Measurements from ENCODE around the gene RBMS3.

The RBMS3 gene

GRCh38 chr3:29890801-29891200 is 609.9 kb downstream of the RBMS3 start:
- no peak for DNase-seq (ENCODE audit: low spot score)

GRCh38 chr3:29892976-29893554 is 612.2 kb downstream of the RBMS3 start:
- no peak for DNase-seq (ENCODE audit: low spot score)

GRCh38 chr3:29896856-29897255 is 616.0 kb downstream of the RBMS3 start:
- no peak for DNase-seq (ENCODE audit: low spot score)

- no peak for DNase-seq (ENCODE audit: low spot score)
Observed at GRCh38 chr3:29898171-29898965, 617.5 kb downstream of the RBMS3 start.

- DNase-seq (ENCODE audit: low spot score): no peak
Observed at GRCh38 chr3:29899021-29899420, 618.1 kb downstream of the RBMS3 start.

- DNase-seq (ENCODE audit: low spot score): no peak
Observed at GRCh38 chr3:29901097-29901496, 620.2 kb downstream of the RBMS3 start.

- no peak for DNase-seq (ENCODE audit: low spot score)
Observed at GRCh38 chr3:29903600-29903999, 622.7 kb downstream of the RBMS3 start.

GRCh38 chr3:29906906-29907305 is 626.0 kb downstream of the RBMS3 start:
- DNase-seq (ENCODE audit: low spot score): no peak

- DNase-seq (ENCODE audit: low spot score): no peak
Observed at GRCh38 chr3:29912600-29913288, 631.9 kb downstream of the RBMS3 start.

- DNase-seq (ENCODE audit: low spot score): peak; percentile 8
Observed at GRCh38 chr3:29914861-29915524, 634.1 kb downstream of the RBMS3 start.

GRCh38 chr3:29919571-29919970 is 638.7 kb downstream of the RBMS3 start:
- DNase-seq (ENCODE audit: low spot score): no peak

- peak; percentile 40 for DNase-seq (ENCODE audit: low spot score)
Observed at GRCh38 chr3:29922992-29923746, 642.3 kb downstream of the RBMS3 start.

- DNase-seq (ENCODE audit: low spot score): no peak
Observed at GRCh38 chr3:29924783-29925561, 644.1 kb downstream of the RBMS3 start.

- no peak for DNase-seq (ENCODE audit: low spot score)
Observed at GRCh38 chr3:29926378-29926777, 645.5 kb downstream of the RBMS3 start.

- no peak for DNase-seq (ENCODE audit: low spot score)
Observed at GRCh38 chr3:29932696-29933325, 651.9 kb downstream of the RBMS3 start.

GRCh38 chr3:29933802-29934490 is 653.1 kb downstream of the RBMS3 start:
- DNase-seq (ENCODE audit: low spot score): no peak

- no peak for DNase-seq (ENCODE audit: low spot score)
Observed at GRCh38 chr3:29934751-29935150, 653.9 kb downstream of the RBMS3 start.

- no peak for DNase-seq (ENCODE audit: low spot score)
Observed at GRCh38 chr3:29936054-29936453, 655.2 kb downstream of the RBMS3 start.

GRCh38 chr3:29936766-29937165 is 655.9 kb downstream of the RBMS3 start:
- no peak for DNase-seq (ENCODE audit: low spot score)

GRCh38 chr3:29937185-29937584 is 656.3 kb downstream of the RBMS3 start:
- peak; percentile 7 for DNase-seq (ENCODE audit: low spot score)

Data from kidney capillary endothelial cell (primary cell).